Breast epithelium (tissue), 3 donors: ENCODE measurements around the gene SVEP1.

Experiments
- CTCF ChIP-seq, 3 donors: fragments of 450-650 bp; IDR thresholded peaks; one replicate each; pipeline ENCODE4 v1.5.1; 2016 to 2017; ENCODE audit warnings: antibody characterized with exemption in 3 of 3, mild to moderate bottlenecking in 3 of 3, moderate library complexity in 3 of 3
- POLR2A ChIP-seq: fragments of 450-650 bp; IDR thresholded peaks from one replicate; pipeline ENCODE4 v1.6.1; 2016; ENCODE audit warnings: antibody characterized with exemption, mild to moderate bottlenecking, moderate library complexity
- POLR2AphosphoS5 ChIP-seq, 3 donors: sonication (generic); formaldehyde crosslinking; IDR thresholded peaks; one replicate each; pipeline ENCODE4 v1.6.1; 2017; ENCODE audit warnings: antibody characterized with exemption in 3 of 3

- TF ChIP-seq CTCF (IDR thresholded peaks at IDR 0.05): no peak
- no peak for TF ChIP-seq POLR2A
- no peak for TF ChIP-seq POLR2AphosphoS5 (IDR thresholded peaks at IDR 0.05)
Observed at GRCh38 chr9:110545705-110546104, 33.8 kb downstream of the SVEP1 start.
